Measurements from ENCODE around the gene EXD2. TPM values are rescaled to one million over a fixed set of nuclear protein-coding genes. Genes with fewer than 3 reads are reported as not detected.

EXD2 gene
- total and polyA plus RNA-seq, 2 of the 13 experiments (the other 11 are each of a cell fraction or from before 2014, with no cell fraction given), result 9.5 to 15.1 TPM

DNA sequence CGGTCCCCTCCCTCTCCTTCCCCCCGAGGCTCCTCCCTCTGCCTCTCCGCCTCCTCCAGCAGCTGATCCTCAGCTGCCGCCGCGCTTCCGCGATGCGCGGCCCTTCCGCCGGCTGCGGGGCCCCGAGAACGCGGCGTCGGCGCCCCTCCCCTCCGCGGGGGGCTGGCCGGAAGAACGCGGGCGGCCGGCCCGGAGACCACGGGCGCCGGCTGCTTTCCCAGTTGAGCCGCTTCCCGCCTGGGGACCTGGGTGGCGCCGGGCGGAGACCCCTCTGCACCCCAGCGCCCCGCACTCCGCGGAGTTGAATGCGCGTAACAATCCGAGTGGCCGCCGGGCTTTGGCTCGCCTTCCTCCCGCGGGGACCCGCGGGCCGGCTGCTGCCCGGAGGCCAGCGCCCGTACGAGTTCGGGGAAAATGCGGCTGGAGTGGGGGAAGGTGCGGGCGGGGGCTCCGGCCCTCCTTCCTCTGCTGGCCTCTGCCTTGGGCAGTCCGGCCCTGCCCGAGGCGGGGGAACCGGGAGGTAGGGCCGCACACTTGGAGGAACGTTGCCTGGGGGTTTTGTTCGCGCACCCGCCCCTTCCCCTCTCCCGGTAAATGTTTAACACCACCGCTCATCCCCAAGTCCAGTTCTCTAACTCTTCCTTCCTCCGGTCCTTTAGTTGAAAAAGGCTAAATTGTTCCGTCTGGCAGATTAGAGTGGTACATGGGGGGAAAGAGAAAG, 38.0 kb upstream of the EXD2 start (continued):
- TF ChIP-seq DRAP1 (CRISPR knock-in tag; IDR thresholded peaks at IDR 0.05) (peak; percentile 81), ZNF136 (CRISPR knock-in tag; IDR thresholded peaks at IDR 0.05; ENCODE audit: low read depth) (no peak), KLF15 (CRISPR knock-in tag; IDR thresholded peaks at IDR 0.05; ENCODE audit: borderline replicate concordance) (no peak), FOXJ3 (CRISPR knock-in tag; IDR thresholded peaks at IDR 0.05; ENCODE audit: borderline replicate concordance) (no peak), KAT8 (CRISPR knock-in tag; IDR thresholded peaks at IDR 0.05) (no peak), REPIN1 (CRISPR knock-in tag; IDR thresholded peaks at IDR 0.05; ENCODE audit: borderline replicate concordance, low read depth) (no peak), AKNA (CRISPR knock-in tag; IDR thresholded peaks at IDR 0.05; ENCODE audit: borderline replicate concordance) (no peak), ATRX (CRISPR knock-in tag; IDR thresholded peaks at IDR 0.05; ENCODE audit: borderline replicate concordance) (no peak), TP53 (CRISPR knock-in tag; conservative IDR thresholded peaks at IDR 0.05) (no peak), ZNF350 (CRISPR knock-in tag; IDR thresholded peaks at IDR 0.05; ENCODE audit: borderline replicate concordance, low read depth) (peak; percentile 19; the same call in 1 of the 2 replicates), ARNT2 (CRISPR knock-in tag; IDR thresholded peaks at IDR 0.05; ENCODE audit: low read depth) (peak; percentile 66; the same call in 1 of the 2 replicates), SAFB2 (CRISPR knock-in tag; IDR thresholded peaks at IDR 0.05; ENCODE audit: borderline replicate concordance, low read depth) (no peak; the same call in 1 of the 2 replicates)
- TF ChIP-seq, protein P1, sequence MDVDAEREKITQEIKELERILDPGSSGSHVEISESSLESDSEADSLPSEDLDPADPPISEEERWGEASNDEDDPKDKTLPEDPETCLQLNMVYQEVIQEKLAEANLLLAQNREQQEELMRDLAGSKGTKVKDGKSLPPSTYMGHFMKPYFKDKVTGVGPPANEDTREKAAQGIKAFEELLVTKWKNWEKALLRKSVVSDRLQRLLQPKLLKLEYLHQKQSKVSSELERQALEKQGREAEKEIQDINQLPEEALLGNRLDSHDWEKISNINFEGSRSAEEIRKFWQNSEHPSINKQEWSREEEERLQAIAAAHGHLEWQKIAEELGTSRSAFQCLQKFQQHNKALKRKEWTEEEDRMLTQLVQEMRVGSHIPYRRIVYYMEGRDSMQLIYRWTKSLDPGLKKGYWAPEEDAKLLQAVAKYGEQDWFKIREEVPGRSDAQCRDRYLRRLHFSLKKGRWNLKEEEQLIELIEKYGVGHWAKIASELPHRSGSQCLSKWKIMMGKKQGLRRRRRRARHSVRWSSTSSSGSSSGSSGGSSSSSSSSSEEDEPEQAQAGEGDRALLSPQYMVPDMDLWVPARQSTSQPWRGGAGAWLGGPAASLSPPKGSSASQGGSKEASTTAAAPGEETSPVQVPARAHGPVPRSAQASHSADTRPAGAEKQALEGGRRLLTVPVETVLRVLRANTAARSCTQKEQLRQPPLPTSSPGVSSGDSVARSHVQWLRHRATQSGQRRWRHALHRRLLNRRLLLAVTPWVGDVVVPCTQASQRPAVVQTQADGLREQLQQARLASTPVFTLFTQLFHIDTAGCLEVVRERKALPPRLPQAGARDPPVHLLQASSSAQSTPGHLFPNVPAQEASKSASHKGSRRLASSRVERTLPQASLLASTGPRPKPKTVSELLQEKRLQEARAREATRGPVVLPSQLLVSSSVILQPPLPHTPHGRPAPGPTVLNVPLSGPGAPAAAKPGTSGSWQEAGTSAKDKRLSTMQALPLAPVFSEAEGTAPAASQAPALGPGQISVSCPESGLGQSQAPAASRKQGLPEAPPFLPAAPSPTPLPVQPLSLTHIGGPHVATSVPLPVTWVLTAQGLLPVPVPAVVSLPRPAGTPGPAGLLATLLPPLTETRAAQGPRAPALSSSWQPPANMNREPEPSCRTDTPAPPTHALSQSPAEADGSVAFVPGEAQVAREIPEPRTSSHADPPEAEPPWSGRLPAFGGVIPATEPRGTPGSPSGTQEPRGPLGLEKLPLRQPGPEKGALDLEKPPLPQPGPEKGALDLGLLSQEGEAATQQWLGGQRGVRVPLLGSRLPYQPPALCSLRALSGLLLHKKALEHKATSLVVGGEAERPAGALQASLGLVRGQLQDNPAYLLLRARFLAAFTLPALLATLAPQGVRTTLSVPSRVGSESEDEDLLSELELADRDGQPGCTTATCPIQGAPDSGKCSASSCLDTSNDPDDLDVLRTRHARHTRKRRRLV (CRISPR knock-in tag; IDR thresholded peaks at IDR 0.05), result no peak
- TF ChIP-seq, protein P2, sequence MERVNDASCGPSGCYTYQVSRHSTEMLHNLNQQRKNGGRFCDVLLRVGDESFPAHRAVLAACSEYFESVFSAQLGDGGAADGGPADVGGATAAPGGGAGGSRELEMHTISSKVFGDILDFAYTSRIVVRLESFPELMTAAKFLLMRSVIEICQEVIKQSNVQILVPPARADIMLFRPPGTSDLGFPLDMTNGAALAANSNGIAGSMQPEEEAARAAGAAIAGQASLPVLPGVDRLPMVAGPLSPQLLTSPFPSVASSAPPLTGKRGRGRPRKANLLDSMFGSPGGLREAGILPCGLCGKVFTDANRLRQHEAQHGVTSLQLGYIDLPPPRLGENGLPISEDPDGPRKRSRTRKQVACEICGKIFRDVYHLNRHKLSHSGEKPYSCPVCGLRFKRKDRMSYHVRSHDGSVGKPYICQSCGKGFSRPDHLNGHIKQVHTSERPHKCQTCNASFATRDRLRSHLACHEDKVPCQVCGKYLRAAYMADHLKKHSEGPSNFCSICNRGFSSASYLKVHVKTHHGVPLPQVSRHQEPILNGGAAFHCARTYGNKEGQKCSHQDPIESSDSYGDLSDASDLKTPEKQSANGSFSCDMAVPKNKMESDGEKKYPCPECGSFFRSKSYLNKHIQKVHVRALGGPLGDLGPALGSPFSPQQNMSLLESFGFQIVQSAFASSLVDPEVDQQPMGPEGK (CRISPR knock-in tag; IDR thresholded peaks at IDR 0.05), result peak; percentile 63

All from HepG2 (cell line).